ENCODE data around the gene RHPN2. TPM values are rescaled to one million over a fixed set of nuclear protein-coding genes. Genes with fewer than 3 reads are reported as not detected.

The RHPN2 gene
- total RNA-seq, 4 donors from 2014 or later, result 46.2 to 75.6 (median 61.9) TPM

GRCh38 chr19:33064458-33064791, 263 bp downstream of the RHPN2 start:
- no peak for TF ChIP-seq CTCF (IDR thresholded peaks at IDR 0.05)
- TF ChIP-seq POLR2A (IDR thresholded peaks at IDR 0.05), result no peak
- peak in 2 of 3 donors; percentile 56 to 79 for DNase-seq
- Histone ChIP-seq H3K27me3 (no peaks in the 10 kb centered on the region), H3K9me3 (no peaks in the 10 kb centered on the region), H3K4me1 (peaks cover 0 to 13% (median 0%) of the 10 kb centered on the region in 4 donors), H3K27ac (peak overlapping the region; percentile 60 to 92 (median 88)), H3K36me3 (no peaks in the 10 kb centered on the region), H3K4me3 (peak overlapping the region; percentile 71 to 94 (median 76))

DNA sequence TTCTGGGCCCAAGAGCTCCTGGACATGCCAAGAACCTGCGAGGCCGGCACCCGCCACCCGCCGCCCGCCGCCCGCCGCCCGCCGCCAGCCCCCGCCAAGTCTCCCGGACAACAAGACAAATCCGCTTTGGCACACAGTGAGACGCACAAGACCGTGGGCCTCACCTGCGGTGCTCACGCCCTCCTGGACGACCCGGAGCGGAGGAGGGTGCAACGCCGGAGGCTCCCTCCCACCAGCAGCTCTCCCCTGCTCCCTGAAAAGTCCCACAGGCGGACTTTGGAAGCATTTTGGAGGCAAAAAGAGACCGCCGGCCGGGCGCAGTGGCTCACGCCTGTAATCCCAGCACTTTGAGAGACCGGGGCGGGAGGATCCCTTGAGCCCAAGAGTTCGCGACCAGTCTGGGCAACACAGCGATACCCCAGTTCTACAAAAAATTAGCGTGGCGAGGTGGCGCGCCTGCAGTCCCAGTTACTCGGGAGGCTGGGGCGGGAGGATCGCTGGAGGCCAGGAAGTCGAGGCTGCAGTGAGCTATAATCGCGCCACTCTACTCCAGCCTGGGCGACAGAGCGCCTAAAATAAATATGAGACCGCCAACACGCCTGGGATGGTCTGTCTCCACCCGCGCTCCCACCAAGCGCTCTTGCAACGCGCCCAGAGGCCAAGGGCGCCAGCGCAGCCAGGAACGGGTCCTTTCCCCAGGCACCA, 783 bp downstream of the RHPN2 start:
- H3K36me3 ChIP-seq, result no peaks in the 10 kb centered on the region
- H3K4me3 ChIP-seq, result peak overlapping the region; percentile 71 to 94 (median 76)
- H3K27me3 ChIP-seq, result no peaks in the 10 kb centered on the region
- no peak for TF ChIP-seq CTCF (IDR thresholded peaks at IDR 0.05)
- no peak for TF ChIP-seq POLR2A (IDR thresholded peaks at IDR 0.05)
- no peaks in the 10 kb centered on the region for H3K9me3 ChIP-seq
- peak overlapping the region; percentile 60 to 92 (median 88) for H3K27ac ChIP-seq
- peak in 1 of 3 donors; percentile 63 for DNase-seq
- peaks cover 0 to 13% (median 0%) of the 10 kb centered on the region in 4 donors for H3K4me1 ChIP-seq

DNA sequence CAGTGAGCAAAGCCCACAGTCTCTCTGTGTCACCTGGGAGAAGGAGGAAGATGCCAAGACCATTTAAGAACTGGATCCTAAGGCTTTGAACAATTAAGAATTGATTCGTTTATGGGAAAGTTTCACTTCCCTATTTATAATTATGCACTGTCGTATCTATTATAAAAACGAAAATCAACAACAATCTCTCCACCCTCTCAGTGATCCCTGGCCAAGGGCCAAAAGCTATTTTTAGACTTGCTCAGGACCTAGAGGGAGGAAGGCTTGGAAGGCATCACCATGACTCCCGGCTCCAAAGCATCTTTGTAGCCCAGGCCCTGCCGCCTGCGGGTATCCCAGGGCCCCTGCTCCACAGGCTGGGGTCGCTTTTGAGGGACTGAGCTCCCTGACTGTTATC, 1.3 kb downstream of the RHPN2 start:
- Histone ChIP-seq H3K4me3 (peak overlapping the region; percentile 71 to 94 (median 76)), H3K36me3 (no peaks in the 10 kb centered on the region), H3K27me3 (no peaks in the 10 kb centered on the region), H3K27ac (peak overlapping the region; percentile 17 to 92 (median 88)), H3K9me3 (no peaks in the 10 kb centered on the region), H3K4me1 (peaks cover 0 to 13% (median 0%) of the 10 kb centered on the region in 4 donors)
- peak in 1 of 3 donors; percentile 68 for DNase-seq
- TF ChIP-seq POLR2A (IDR thresholded peaks at IDR 0.05), result no peak
- no peak for TF ChIP-seq CTCF (IDR thresholded peaks at IDR 0.05)

DNA sequence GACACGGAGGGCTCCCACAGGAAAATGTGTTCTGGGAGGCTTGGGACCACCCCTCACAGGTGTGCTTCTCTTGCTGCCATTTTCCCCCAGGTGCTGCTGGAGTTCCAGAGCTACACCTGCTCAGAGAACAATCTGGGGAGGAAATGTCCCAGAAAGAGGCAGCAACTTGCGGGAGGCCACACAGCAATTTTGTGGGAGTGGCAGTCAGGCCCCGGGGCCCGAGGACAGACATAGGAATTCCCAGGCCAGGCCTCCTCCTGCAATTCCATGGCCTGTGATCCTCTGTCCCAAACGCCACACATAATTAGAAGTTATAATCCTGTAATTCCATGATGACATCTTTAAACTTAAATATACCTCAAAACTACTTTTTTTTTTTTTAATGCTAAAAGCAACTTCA, 1.8 kb downstream of the RHPN2 start:
- Histone ChIP-seq H3K36me3 (no peaks in the 10 kb centered on the region), H3K9me3 (no peaks in the 10 kb centered on the region), H3K4me3 (peak overlapping the region in 2 of 4 donors; percentile 71 to 80), H3K27me3 (no peaks in the 10 kb centered on the region), H3K4me1 (peaks cover 0 to 13% (median 0%) of the 10 kb centered on the region in 4 donors), H3K27ac (peak overlapping the region in 2 of 4 donors; percentile 52 to 92)
- TF ChIP-seq CTCF (IDR thresholded peaks at IDR 0.05) (no peak), POLR2A (IDR thresholded peaks at IDR 0.05) (no peak)
- DNase-seq, result no peak

- no peak overlapping the region for H3K4me3 ChIP-seq
- peaks cover 0 to 13% (median 0%) of the 10 kb centered on the region in 4 donors for H3K4me1 ChIP-seq
- no peaks in the 10 kb centered on the region for H3K27me3 ChIP-seq
- H3K36me3 ChIP-seq, result no peaks in the 10 kb centered on the region
- no peak overlapping the region for H3K27ac ChIP-seq
- TF ChIP-seq POLR2A (IDR thresholded peaks at IDR 0.05) (no peak), CTCF (IDR thresholded peaks at IDR 0.05) (no peak)
- no peak for DNase-seq
- H3K9me3 ChIP-seq, result no peaks in the 10 kb centered on the region
Measured at GRCh38 chr19:33060586-33060985, 4.1 kb downstream of the RHPN2 start.

Data from Peyer's patch (tissue), 4 donors.